ENCODE data around the gene OLA1.

Gene OLA1

GRCh38 chr2:174026122-174026845, 222.0 kb downstream of the OLA1 start:
- DNase-seq = no peak

GRCh38 chr2:174025271-174026121, 222.8 kb downstream of the OLA1 start:
- no peak for DNase-seq

- DNase-seq = no peak
Observed at GRCh38 chr2:174024524-174025270, 223.6 kb downstream of the OLA1 start.

DNA sequence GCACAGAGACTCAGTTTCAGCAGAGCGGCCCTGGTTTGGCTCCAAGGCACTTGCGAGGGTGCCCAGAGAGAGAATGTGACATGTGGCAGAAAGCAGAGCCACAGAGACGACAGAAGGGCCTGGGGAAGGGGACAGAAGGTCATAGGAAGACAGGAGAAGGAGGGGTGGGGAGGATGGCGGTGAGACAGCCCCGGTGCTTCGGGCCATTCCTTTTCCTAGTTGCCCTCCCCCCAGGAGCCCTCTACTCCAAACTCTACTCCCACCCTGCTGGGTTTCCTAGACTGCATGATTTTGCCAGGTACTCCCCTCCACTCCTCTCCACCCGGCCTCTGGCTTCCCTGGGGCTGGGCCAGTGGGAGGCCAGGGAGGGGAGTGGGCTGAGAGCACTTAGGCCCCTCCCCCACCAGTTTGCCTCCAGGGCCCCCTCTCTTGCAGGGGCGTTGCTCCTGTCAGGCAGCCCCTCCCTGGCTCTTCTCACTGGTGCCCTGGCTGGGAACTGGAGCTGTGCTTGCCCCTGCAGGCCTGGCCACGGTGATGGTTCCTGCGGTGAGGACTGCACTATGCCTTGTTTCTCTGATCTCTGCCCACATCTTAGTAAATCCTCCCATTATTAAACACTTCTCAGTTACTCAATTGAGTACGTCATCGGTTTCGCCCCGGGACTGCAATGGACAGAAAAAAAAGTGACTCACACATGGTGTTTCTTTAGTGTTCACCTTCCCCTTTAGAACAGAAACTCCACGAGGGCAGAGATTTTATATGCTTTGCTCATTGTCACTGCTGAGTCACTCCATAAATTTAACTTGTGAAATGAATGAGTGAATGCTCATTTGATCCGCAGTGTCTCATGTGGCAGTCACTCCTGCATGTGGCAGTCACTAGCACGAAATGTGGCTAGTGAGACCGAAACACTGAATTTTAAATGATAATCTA, 224.5 kb downstream of the OLA1 start:
- no peak for DNase-seq

Measured in activated gamma-delta T cell (primary cell).